Neural cell (in vitro differentiated cells): ENCODE results near the gene FOXK2. TPM values are rescaled to one million over a fixed set of nuclear protein-coding genes. Genes with fewer than 3 reads are reported as not detected.

Source experiments
- H2AFZ ChIP-seq: fragments of 200-600, 300-800 bp; sonication (generic), shearing (Covaris generic); 2 replicates; pipeline ENCODE4 v1.6.0; 2014; ENCODE audit warnings: low read depth, mild to moderate bottlenecking, antibody characterized with exemption, low read length, moderate library complexity
- H3F3A ChIP-seq: fragments of 200-600 bp; shearing (Covaris generic); 2 replicates; pipeline ENCODE4 v1.6.1; 2016; ENCODE audit warnings: mild to moderate bottlenecking, moderate library complexity, mixed read lengths, antibody characterized with exemption, low read length; ENCODE audit not compliant: insufficient read depth, poor library complexity, severe bottlenecking
- H3K27ac ChIP-seq: fragments of 200-600, 300-800 bp; sonication (generic), shearing (Covaris generic); 2 replicates; pipeline ENCODE4 v1.5.1; 2014; ENCODE audit warnings: mild to moderate bottlenecking, low read length, moderate library complexity
- H3K27me3 ChIP-seq: fragments of 300-800, 200-600 bp; sonication (generic), shearing (Covaris generic); 2 replicates; pipeline ENCODE4 v1.6.0; 2014; ENCODE audit warnings: mild to moderate bottlenecking, low read depth, low read length, moderate library complexity; ENCODE audit not compliant: insufficient read depth
- H3K36me3 ChIP-seq: fragments of 300-800, 200-600 bp; sonication (generic), shearing (Covaris generic); 2 replicates; pipeline ENCODE4 v1.5.1; 2014; ENCODE audit warnings: mild to moderate bottlenecking, antibody characterized with exemption, low read length, moderate library complexity; ENCODE audit not compliant: insufficient read depth
- H3K4me2 ChIP-seq: fragments of 300-800, 200-600 bp; sonication (generic), shearing (Covaris generic); 2 replicates; pipeline ENCODE4 v1.6.0; 2014; ENCODE audit warnings: mild to moderate bottlenecking, low read length
- H3K4me3 ChIP-seq: fragments of 300-800, 200-600 bp; sonication (generic), shearing (Covaris generic); 2 replicates; pipeline ENCODE4 v1.5.1; 2014; ENCODE audit warnings: mild to moderate bottlenecking, low read length, moderate library complexity
- H3K79me2 ChIP-seq: fragments of 200-600 bp; shearing (Covaris generic); replicated peaks from 2 replicates; pipeline ENCODE4 v1.6.0; 2014; ENCODE audit warnings: mild to moderate bottlenecking, low read length, moderate library complexity; ENCODE audit not compliant: insufficient read depth
- H3K9ac ChIP-seq: fragments of 300-800, 200-600 bp; sonication (generic), shearing (Covaris generic); 2 replicates; pipeline ENCODE4 v1.6.1; 2016; ENCODE audit warnings: mild to moderate bottlenecking, low read length, mixed read lengths
- H3K9me2 ChIP-seq: fragments of 200-600 bp; shearing (Covaris generic); 2 replicates; pipeline ENCODE4 v1.6.1; 2016; ENCODE audit warnings: mild to moderate bottlenecking, low read length, mixed read lengths; ENCODE audit not compliant: insufficient read depth
- H3K9me3 ChIP-seq: fragments of 200-600, 300-800 bp; sonication (generic), shearing (Covaris generic); 2 replicates; pipeline ENCODE4 v1.6.1; 2016; ENCODE audit warnings: mild to moderate bottlenecking, mixed run types, low read length, moderate library complexity, mixed read lengths
- H4K20me1 ChIP-seq: fragments of 200-600 bp; shearing (Covaris generic); 2 replicates; pipeline ENCODE4 v1.6.1; 2016; ENCODE audit warnings: mild to moderate bottlenecking, mixed run types; ENCODE audit not compliant: insufficient read depth
- EP300 ChIP-seq: fragments of 450-650 bp; conservative IDR thresholded peaks from 2 replicates; pipeline ENCODE4 v1.6.1; 2014; ENCODE audit warnings: antibody characterized with exemption, mild to moderate bottlenecking, moderate library complexity; ENCODE audit not compliant: poor library complexity, severe bottlenecking
- EZH2 ChIP-seq: fragments of 200-600, 300-800 bp; shearing (Covaris generic), sonication (generic); IDR thresholded peaks from 2 replicates; pipeline ENCODE4 v1.6.1; 2014; ENCODE audit warnings: antibody characterized with exemption, low read length, borderline replicate concordance, mild to moderate bottlenecking; ENCODE audit not compliant: insufficient read depth, poor library complexity, severe bottlenecking
- MXI1 ChIP-seq: fragments of 450-650 bp; conservative IDR thresholded peaks from 2 replicates; pipeline ENCODE4 v1.6.1; 2014; ENCODE audit warnings: antibody characterized with exemption, mild to moderate bottlenecking; ENCODE audit not compliant: poor library complexity, severe bottlenecking
- POLR2AphosphoS5 ChIP-seq: IDR thresholded peaks from 2 replicates; pipeline ENCODE4 v1.6.1; 2012
- RAD21 ChIP-seq: fragments of 450-650 bp; conservative IDR thresholded peaks from 2 replicates; pipeline ENCODE4 v1.6.1; 2014; ENCODE audit warnings: antibody characterized with exemption, mild to moderate bottlenecking, moderate library complexity
- SMC3 ChIP-seq: fragments of 450-650 bp; conservative IDR thresholded peaks from 2 replicates; pipeline ENCODE4 v1.6.1; 2014; ENCODE audit warnings: antibody characterized with exemption, mild to moderate bottlenecking, moderate library complexity; ENCODE audit not compliant: poor library complexity
- TAF1 ChIP-seq: IDR thresholded peaks from 2 replicates; pipeline ENCODE4 v1.6.1; 2012; ENCODE audit warnings: low read depth
- polyA minus RNA-seq: library from RNA; depleted of rRNA, polyadenylated mRNA; stranded (reverse); fragments of >200 nt; gene quantifications from 2 replicates; pipeline ENCODE4 v1.2.3, GENCODE V29; 2014
- polyA plus RNA-seq: library from polyadenylated mRNA; depleted of rRNA; stranded (reverse); fragments of >200 nt; gene quantifications from 2 replicates; pipeline ENCODE4 v1.2.3, GENCODE V29; 2014
- TF ChIP-seq, protein P1 (sequence below): IDR thresholded peaks from 2 replicates; pipeline ENCODE4 v1.6.1; 2012; ENCODE audit warnings: borderline replicate concordance
- TF ChIP-seq, protein P2 (sequence below): fragments of 450-650 bp; IDR thresholded peaks from 2 replicates; pipeline ENCODE4 v1.5.1; 2014; ENCODE audit warnings: antibody characterized with exemption, mild to moderate bottlenecking, moderate library complexity; ENCODE audit not compliant: poor library complexity, severe bottlenecking

Gene FOXK2
- polyA plus RNA-seq = 24.4 and 29.4 TPM in 2 replicates
- polyA minus RNA-seq = 69.3 and 76.2 TPM in 2 replicates

DNA sequence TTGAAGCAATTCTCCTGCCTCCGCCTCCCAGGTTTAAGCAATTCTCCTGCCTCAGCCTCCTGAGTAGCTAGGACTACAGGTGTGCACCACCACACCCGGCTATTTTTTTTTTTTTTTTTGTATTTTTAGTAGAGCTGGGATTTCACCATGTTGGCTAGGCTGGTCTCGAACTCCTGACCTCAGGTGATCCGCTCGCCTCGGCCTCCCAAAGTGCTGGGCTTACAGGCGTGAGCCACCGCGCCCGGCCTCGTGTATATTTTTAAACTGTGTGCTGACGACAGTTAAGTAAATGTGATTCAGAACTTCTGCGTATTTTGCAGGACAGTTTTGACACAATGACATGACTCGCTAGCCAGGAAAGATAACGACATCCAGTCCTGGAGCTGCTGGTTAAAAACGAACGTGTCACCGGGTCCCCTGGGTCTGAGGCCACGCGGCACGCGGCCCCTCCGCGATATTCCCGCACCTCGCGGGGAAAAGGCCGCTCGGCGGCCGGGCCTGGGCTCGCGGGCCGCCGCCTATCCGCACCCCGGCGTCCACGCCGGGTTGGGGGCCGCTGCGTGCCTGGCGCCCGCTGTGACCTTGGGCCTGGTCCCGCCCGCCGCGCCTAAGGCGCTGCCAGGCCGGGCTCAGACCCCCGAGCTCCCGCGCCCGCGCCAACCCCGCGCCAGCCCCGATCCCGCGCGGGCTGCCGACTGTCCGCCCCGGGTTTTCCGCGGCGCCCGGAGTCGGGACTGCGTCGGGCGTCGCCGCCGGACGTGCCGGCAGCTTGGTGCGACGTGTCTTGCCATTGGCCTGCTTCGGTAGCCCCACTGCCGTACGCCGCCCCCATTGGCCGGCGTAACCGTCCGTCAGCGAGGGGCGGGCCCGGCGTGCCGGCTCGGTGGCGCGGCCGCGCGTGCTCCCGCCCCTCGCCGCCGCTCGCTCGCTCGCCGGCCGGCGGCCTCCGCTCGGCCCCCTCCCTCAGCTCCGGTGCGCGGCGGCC, at the start of gene FOXK2:
Gene FOXK2 (plus strand): TSS at position 907 of the 985 bp plus-strand sequence. CDS start 157 bp downstream, outside the sequence.
- H3K27ac ChIP-seq = peak within 1 kb of the TSS; percentile 73
- H3K79me2 ChIP-seq = peaks cover 36% of the 10 kb centered on the region
- peak within 1 kb of the TSS; percentile 50 for H3K4me2 ChIP-seq
- no peaks in the 10 kb centered on the region for H3K9me3 ChIP-seq
- TF ChIP-seq, protein P1, sequence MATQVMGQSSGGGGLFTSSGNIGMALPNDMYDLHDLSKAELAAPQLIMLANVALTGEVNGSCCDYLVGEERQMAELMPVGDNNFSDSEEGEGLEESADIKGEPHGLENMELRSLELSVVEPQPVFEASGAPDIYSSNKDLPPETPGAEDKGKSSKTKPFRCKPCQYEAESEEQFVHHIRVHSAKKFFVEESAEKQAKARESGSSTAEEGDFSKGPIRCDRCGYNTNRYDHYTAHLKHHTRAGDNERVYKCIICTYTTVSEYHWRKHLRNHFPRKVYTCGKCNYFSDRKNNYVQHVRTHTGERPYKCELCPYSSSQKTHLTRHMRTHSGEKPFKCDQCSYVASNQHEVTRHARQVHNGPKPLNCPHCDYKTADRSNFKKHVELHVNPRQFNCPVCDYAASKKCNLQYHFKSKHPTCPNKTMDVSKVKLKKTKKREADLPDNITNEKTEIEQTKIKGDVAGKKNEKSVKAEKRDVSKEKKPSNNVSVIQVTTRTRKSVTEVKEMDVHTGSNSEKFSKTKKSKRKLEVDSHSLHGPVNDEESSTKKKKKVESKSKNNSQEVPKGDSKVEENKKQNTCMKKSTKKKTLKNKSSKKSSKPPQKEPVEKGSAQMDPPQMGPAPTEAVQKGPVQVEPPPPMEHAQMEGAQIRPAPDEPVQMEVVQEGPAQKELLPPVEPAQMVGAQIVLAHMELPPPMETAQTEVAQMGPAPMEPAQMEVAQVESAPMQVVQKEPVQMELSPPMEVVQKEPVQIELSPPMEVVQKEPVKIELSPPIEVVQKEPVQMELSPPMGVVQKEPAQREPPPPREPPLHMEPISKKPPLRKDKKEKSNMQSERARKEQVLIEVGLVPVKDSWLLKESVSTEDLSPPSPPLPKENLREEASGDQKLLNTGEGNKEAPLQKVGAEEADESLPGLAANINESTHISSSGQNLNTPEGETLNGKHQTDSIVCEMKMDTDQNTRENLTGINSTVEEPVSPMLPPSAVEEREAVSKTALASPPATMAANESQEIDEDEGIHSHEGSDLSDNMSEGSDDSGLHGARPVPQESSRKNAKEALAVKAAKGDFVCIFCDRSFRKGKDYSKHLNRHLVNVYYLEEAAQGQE = no peak
- TF ChIP-seq TAF1 = no peak
- peak; percentile 46 for TF ChIP-seq SMC3
- TF ChIP-seq RAD21 = peak; percentile 33
- TF ChIP-seq EP300 = peak; percentile 71
- TF ChIP-seq MXI1 = peak; percentile 82
- TF ChIP-seq, protein P2, sequence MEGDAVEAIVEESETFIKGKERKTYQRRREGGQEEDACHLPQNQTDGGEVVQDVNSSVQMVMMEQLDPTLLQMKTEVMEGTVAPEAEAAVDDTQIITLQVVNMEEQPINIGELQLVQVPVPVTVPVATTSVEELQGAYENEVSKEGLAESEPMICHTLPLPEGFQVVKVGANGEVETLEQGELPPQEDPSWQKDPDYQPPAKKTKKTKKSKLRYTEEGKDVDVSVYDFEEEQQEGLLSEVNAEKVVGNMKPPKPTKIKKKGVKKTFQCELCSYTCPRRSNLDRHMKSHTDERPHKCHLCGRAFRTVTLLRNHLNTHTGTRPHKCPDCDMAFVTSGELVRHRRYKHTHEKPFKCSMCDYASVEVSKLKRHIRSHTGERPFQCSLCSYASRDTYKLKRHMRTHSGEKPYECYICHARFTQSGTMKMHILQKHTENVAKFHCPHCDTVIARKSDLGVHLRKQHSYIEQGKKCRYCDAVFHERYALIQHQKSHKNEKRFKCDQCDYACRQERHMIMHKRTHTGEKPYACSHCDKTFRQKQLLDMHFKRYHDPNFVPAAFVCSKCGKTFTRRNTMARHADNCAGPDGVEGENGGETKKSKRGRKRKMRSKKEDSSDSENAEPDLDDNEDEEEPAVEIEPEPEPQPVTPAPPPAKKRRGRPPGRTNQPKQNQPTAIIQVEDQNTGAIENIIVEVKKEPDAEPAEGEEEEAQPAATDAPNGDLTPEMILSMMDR = peak; percentile 21
- TF ChIP-seq EZH2 = no peak
- TF ChIP-seq POLR2AphosphoS5 = peak; percentile 62
- peak within 1 kb of the TSS; percentile 74 for H3K9ac ChIP-seq
- peak within 1 kb of the TSS; percentile 72 for H3K4me3 ChIP-seq
- H3F3A ChIP-seq = no peaks in the 10 kb centered on the region
- H3K36me3 ChIP-seq = no peaks in the 10 kb centered on the region
- H2AFZ ChIP-seq = peak within 1 kb of the TSS; percentile 57
- no peaks in the 10 kb centered on the region for H4K20me1 ChIP-seq
- H3K27me3 ChIP-seq = no peaks in the 10 kb centered on the region
- H3K9me2 ChIP-seq = no peaks in the 10 kb centered on the region

DNA sequence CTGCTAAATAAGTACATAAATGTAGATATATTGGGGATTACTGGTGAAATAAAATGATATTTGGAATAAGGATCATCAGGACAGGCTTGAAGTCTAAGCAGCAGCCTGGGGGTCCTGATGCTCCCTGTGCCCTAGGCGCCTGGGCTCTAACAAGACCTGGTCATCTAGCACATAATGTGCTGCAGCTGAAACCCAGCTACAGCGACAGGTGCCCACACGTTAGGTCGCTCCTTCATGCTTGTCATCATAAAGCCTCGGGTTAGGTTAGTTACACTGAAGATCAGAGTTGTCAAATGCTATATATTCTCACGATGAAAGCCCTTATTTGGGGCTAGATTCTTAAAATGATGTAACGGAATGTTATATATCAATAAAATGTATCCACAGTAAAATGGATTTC, 49.5 kb upstream of the FOXK2 start:
- TF ChIP-seq SMC3 (no peak), RAD21 (no peak), TAF1 (no peak), POLR2AphosphoS5 (no peak), EP300 (no peak), MXI1 (no peak), EZH2 (no peak)
- TF ChIP-seq, protein P2 = no peak
- TF ChIP-seq, protein P1 = no peak
- H4K20me1 ChIP-seq = no peaks in the 10 kb centered on the region
- H3K4me3 ChIP-seq = no peak overlapping the region
- H3K4me2 ChIP-seq = no peak overlapping the region
- no peaks in the 10 kb centered on the region for H3K27me3 ChIP-seq
- H2AFZ ChIP-seq = no peak overlapping the region
- H3K9me3 ChIP-seq = no peaks in the 10 kb centered on the region
- no peak overlapping the region for H3K9ac ChIP-seq
- H3K36me3 ChIP-seq = no peaks in the 10 kb centered on the region
- no peaks in the 10 kb centered on the region for H3K79me2 ChIP-seq
- H3K27ac ChIP-seq = no peak overlapping the region
- H3F3A ChIP-seq = no peaks in the 10 kb centered on the region
- H3K9me2 ChIP-seq = no peaks in the 10 kb centered on the region
